HepG2 (cell line): Measurements from ENCODE around the gene C1RL. TPM values are rescaled to one million over a fixed set of nuclear protein-coding genes. Genes with fewer than 3 reads are reported as not detected.

Experiments used
- ATAC-seq: fragments of 200-7000 bp; cut with Tn5 transposase; 3 replicates; pipeline ENCODE4 v1.9.1; 2020; ENCODE audit warnings: mild to moderate bottlenecking, moderate library complexity
- BruUV-seq: library from RNA; stranded (reverse); fragments of 400-500 nt; replicated peaks from 2 replicates; lab custom pipeline; 2021; lab: Mats Ljungman, UMichigan
- CTCF ChIA-PET: fragments of 300-600 bp; formaldehyde crosslinking; extraction: SDS; loops from one replicate; lab custom pipeline; 2021; ENCODE audit warnings: low total read pairs, inconsistent platforms, low intra/inter-chr PET ratio; lab: Yijun Ruan, JAX
- POLR2A ChIA-PET: fragments of 350-600 bp; sonication (Branson Sonifier 250); formaldehyde crosslinking; loops from one replicate; lab custom pipeline; 2020; ENCODE audit warnings: antibody characterized with exemption, inconsistent platforms; lab: Yijun Ruan, JAX
- DNase-seq: peaks from one replicate; pipeline ENCODE4 v3.0.0-alpha.2; 2015; ENCODE audit warnings: low spot score
- FAIRE-seq: peaks from 3 replicates; lab custom pipeline; 2011; peaks lifted over from hg19 to GRCh38; lab: Jason Lieb, UNC
- H2AFZ ChIP-seq: one replicate; pipeline ENCODE4 v1.6.1; 2011; ENCODE audit warnings: low read length, inconsistent platforms
- H3K27ac ChIP-seq: fragments of 300-600 bp; 3 replicates; pipeline ENCODE4 v1.8.0; 2011; ENCODE audit warnings: mixed run types, mild to moderate bottlenecking, mixed read lengths, low read length, inconsistent platforms; ENCODE audit not compliant: insufficient read depth; ENCODE audit errors: extremely low read length
- H3K27me3 ChIP-seq, 2 experiments: fragments of 200-600 bp in 1 of 2; 2 replicates in 1 of 2; 3 replicates in 1 of 2; pipeline versions ENCODE4 v1.6.0 to v1.8.0; 2011; ENCODE audit warnings: low read length in 2 of 2, mild to moderate bottlenecking in 2 of 2, moderate library complexity in 2 of 2, inconsistent platforms in 1 of 2; ENCODE audit not compliant: insufficient read depth in 2 of 2, control insufficient read depth in 1 of 2
- H3K36me3 ChIP-seq, 2 experiments: fragments of 200-600 bp in 1 of 2; replicated peaks in 1 of 2; 2 replicates in 1 of 2; 3 replicates in 1 of 2; pipeline versions ENCODE4 v1.5.1 to v1.8.0; 2011; ENCODE audit warnings: low read length in 2 of 2, inconsistent platforms in 1 of 2; ENCODE audit not compliant: insufficient read depth in 2 of 2, control insufficient read depth in 1 of 2
- H3K4me1 ChIP-seq: 2 replicates; pipeline ENCODE4 v1.5.1; 2012; ENCODE audit warnings: low read length, inconsistent platforms; ENCODE audit not compliant: insufficient read depth
- H3K4me2 ChIP-seq: 2 replicates; pipeline ENCODE4 v1.6.0; 2011; ENCODE audit warnings: low read depth, low read length, inconsistent platforms
- H3K4me3 ChIP-seq, 3 experiments: fragments of 200-600 bp in 1 of 3; sonication (generic), shearing (Covaris generic) in 1 of 3; replicated peaks in 1 of 3; 2 replicates each; pipeline ENCODE4 v1.5.1; 2011 to 2016; ENCODE audit warnings: low read length in 3 of 3, inconsistent platforms in 2 of 3, low read depth in 2 of 3, mild to moderate bottlenecking in 2 of 3, control low read depth in 1 of 3, mixed read lengths in 1 of 3; ENCODE audit not compliant: insufficient read depth in 1 of 3
- H3K79me2 ChIP-seq: one replicate; pipeline ENCODE4 v1.6.1; 2011; ENCODE audit warnings: low read length, inconsistent platforms; ENCODE audit not compliant: insufficient read depth
- H3K9ac ChIP-seq: 2 replicates; pipeline ENCODE4 v1.6.0; 2011; ENCODE audit warnings: mild to moderate bottlenecking, low read depth, low read length, inconsistent platforms; ENCODE audit not compliant: insufficient read depth
- H3K9me3 ChIP-seq: 2 replicates; pipeline ENCODE4 v1.5.1; 2012; ENCODE audit warnings: mild to moderate bottlenecking, low read length
- H4K20me1 ChIP-seq: 2 replicates; pipeline ENCODE4 v1.6.0; 2011; ENCODE audit warnings: inconsistent platforms, mild to moderate bottlenecking, low read length, moderate library complexity; ENCODE audit not compliant: insufficient read depth
- CENPX ChIP-seq: sonication (generic); formaldehyde crosslinking; IDR thresholded peaks from 2 replicates; pipeline ENCODE4 v1.9.0; 2021; ENCODE audit warnings: mild to moderate bottlenecking, missing genetic modification reagents, moderate library complexity
- FOXP1 ChIP-seq, 2 experiments: fragments of 450-650 bp in 1 of 2; IDR thresholded peaks; 2 replicates each; pipeline ENCODE4 v1.6.1; 2017 to 2018; ENCODE audit warnings: antibody characterized with exemption in 1 of 2
- GLI4 ChIP-seq: sonication (generic); formaldehyde crosslinking; IDR thresholded peaks from 2 replicates; pipeline ENCODE4 v1.5.1; 2020; ENCODE audit warnings: missing genetic modification reagents, mild to moderate bottlenecking, moderate library complexity, borderline replicate concordance
- HNRNPLL ChIP-seq: fragments of 200-400 bp; formaldehyde crosslinking; IDR thresholded peaks from 2 replicates; pipeline ENCODE4 v1.6.1; 2017; ENCODE audit warnings: mild to moderate bottlenecking, low read depth, low read length; ENCODE audit not compliant: poor library complexity, severe bottlenecking
- MEIS1 ChIP-seq: sonication (generic); formaldehyde crosslinking; IDR thresholded peaks from 2 replicates; pipeline ENCODE4 v1.9.0; 2021; ENCODE audit warnings: mild to moderate bottlenecking, missing genetic modification reagents, moderate library complexity, borderline replicate concordance
- MYC ChIP-seq: sonication (generic); formaldehyde crosslinking; IDR thresholded peaks from 2 replicates; pipeline ENCODE4 v1.9.0; 2021; ENCODE audit warnings: missing genetic modification reagents, borderline replicate concordance
- NCOA5 ChIP-seq: sonication (generic); formaldehyde crosslinking; IDR thresholded peaks from 2 replicates; pipeline ENCODE4 v1.4.0; 2020; ENCODE audit warnings: missing genetic modification reagents
- ONECUT2 ChIP-seq: sonication (generic); formaldehyde crosslinking; IDR thresholded peaks from 2 replicates; pipeline ENCODE4 v1.4.0; 2020; ENCODE audit warnings: missing genetic modification reagents
- REPIN1 ChIP-seq: sonication (generic); formaldehyde crosslinking; IDR thresholded peaks from 2 replicates; pipeline ENCODE4 v1.8.0; 2022; ENCODE audit warnings: missing genetic modification reagents, low read depth, mild to moderate bottlenecking, borderline replicate concordance
- SMC3 ChIP-seq: IDR thresholded peaks from 2 replicates; pipeline ENCODE4 v1.6.1; 2011; ENCODE audit warnings: low read length, improper control_type of control experiment
- THAP11 ChIP-seq: IDR thresholded peaks from 2 replicates; pipeline ENCODE4 v1.6.1; 2016; ENCODE audit warnings: missing biosample characterization, missing genetic modification reagents
- ZBTB21 ChIP-seq: sonication (generic); formaldehyde crosslinking; IDR thresholded peaks from 2 replicates; pipeline ENCODE4 v1.4.0; 2020; ENCODE audit warnings: missing genetic modification reagents
- ZFX ChIP-seq: sonication (generic); formaldehyde crosslinking; IDR thresholded peaks from 2 replicates; pipeline ENCODE4 v1.4.0; 2020; ENCODE audit warnings: mild to moderate bottlenecking, low read depth, missing genetic modification reagents, moderate library complexity
- WGBS: methylation state at CpG from one replicate; pipeline ENCODE4 v1.1.6; 2017; ENCODE audit warnings: low lambda C conversion rate; 5-methylcytosine and 5-hydroxymethylcytosine counted together
- in situ Hi-C: cut with HindIII; loops from 2 replicates; pipeline ENCODE4 v1.10.0; 2017; ENCODE audit warnings: low pct_unique_long_range_greater_than_20kb; ENCODE audit not compliant: extremely low pct_ligation_motif_present
- intact Hi-C: fragments of 100-400 bp; cut with micrococcal nuclease; formaldehyde crosslinking; loops from one replicate; pipeline ENCODE4 v1.10.0; 2022; ENCODE audit not compliant: unreplicated experiment
- polyA plus RNA-seq, 8 experiments: library from polyadenylated mRNA; depleted of rRNA in 3 of 8; stranded (reverse) in 7 of 8; unstranded in 1 of 8; fragments of >200 nt; fragmentation: Illumina TruSeq in 4 of 8; extraction: Trizol in 4 of 8; gene quantifications; 2 replicates each; pipeline versions ENCODE4 v1.2.1 to v1.2.3, GENCODE V29; 2011 to 2016; ENCODE audit warnings: low read depth in 4 of 8, missing spikeins in 1 of 8, mixed read lengths in 1 of 8; ENCODE audit not compliant: insufficient read depth in 1 of 8
- total RNA-seq, 5 experiments: library from RNA; depleted of rRNA; stranded (reverse); fragments of >200 nt; fragmentation: Illumina TruSeq; extraction: Trizol; gene quantifications; 2 replicates each; pipeline ENCODE4 v1.2.3, GENCODE V29; 2016; ENCODE audit warnings: low read depth in 1 of 5
- TF ChIP-seq, protein P1 (sequence below): sonication (generic); formaldehyde crosslinking; conservative IDR thresholded peaks from 2 replicates; pipeline ENCODE4 v1.4.0; 2020; ENCODE audit warnings: mild to moderate bottlenecking, missing genetic modification reagents, moderate library complexity
- TF ChIP-seq, protein P2 (sequence below): sonication (generic); formaldehyde crosslinking; IDR thresholded peaks from 2 replicates; pipeline ENCODE4 v1.5.0; 2020; ENCODE audit warnings: missing genetic modification reagents
- TF ChIP-seq, protein P3 (sequence below): sonication (generic); formaldehyde crosslinking; IDR thresholded peaks from 2 replicates; pipeline ENCODE4 v1.9.0; 2022; ENCODE audit warnings: missing genetic modification reagents, mild to moderate bottlenecking, borderline replicate concordance

Gene C1RL
- total and polyA plus RNA-seq, 2 of the 13 experiments (the other 11 are each of a cell fraction or from before 2014, with no cell fraction given): 28.9 to 53.1 TPM

- ATAC-seq (no peak), DNase-seq (no peak), FAIRE-seq (peak; percentile 32)
- Histone ChIP-seq H3K4me3 (no peak overlapping the region), H3K27me3 (no peaks in the 10 kb centered on the region; a peak in 1 of 5 replicates), H2AFZ (no peak overlapping the region), H3K27ac (no peak overlapping the region), H3K4me2 (no peak overlapping the region), H3K36me3 (peaks cover 3 to 5% of the 10 kb centered on the region in 2 experiments; a peak in 4 of 5 replicates), H3K9me3 (no peaks in the 10 kb centered on the region), H4K20me1 (no peaks in the 10 kb centered on the region), H3K9ac (no peak overlapping the region; the same call in 1 of the 2 replicates), H3K79me2 (peaks cover 3% of the 10 kb centered on the region), H3K4me1 (peaks cover 27% of the 10 kb centered on the region)
- BruUV-seq: no TSS peak
- POLR2A ChIA-PET: interaction anchor here (0.8 to 2.4 kb wide), 5 partner anchors 10 to 187 kb away, joined by 3 to 12 read pairs (median 4); partner anchors contain the start of genes C12orf57, RBP5 and RNU7-1
- intact Hi-C loops (loop anchor here (1.0 to 5.0 kb wide), 2 partner anchors 53 to 186 kb away; partner anchors contain the start of genes ATN1 and C1S), in situ Hi-C loops (loop anchor here (10.0 kb wide), 2 partner anchors 49 to 169 kb away; partner anchors contain the start of genes C12orf57, C1S and RNU7-1)
- CTCF ChIA-PET: interaction anchor here (0.6 to 1.9 kb wide), 5 partner anchors 21 to 169 kb away, joined by 3 to 12 read pairs (median 4); partner anchors contain the start of genes C12orf57, C1S and RNU7-1
- 52% methylated on average over 5 of the region's 5 CpGs for WGBS
- TF ChIP-seq ZFX (CRISPR knock-in tag): no peak
- peak; percentile 66; the same call in 1 of the 2 replicates for TF ChIP-seq SMC3
- no peak for TF ChIP-seq NCOA5 (CRISPR knock-in tag)
- TF ChIP-seq, protein P1, sequence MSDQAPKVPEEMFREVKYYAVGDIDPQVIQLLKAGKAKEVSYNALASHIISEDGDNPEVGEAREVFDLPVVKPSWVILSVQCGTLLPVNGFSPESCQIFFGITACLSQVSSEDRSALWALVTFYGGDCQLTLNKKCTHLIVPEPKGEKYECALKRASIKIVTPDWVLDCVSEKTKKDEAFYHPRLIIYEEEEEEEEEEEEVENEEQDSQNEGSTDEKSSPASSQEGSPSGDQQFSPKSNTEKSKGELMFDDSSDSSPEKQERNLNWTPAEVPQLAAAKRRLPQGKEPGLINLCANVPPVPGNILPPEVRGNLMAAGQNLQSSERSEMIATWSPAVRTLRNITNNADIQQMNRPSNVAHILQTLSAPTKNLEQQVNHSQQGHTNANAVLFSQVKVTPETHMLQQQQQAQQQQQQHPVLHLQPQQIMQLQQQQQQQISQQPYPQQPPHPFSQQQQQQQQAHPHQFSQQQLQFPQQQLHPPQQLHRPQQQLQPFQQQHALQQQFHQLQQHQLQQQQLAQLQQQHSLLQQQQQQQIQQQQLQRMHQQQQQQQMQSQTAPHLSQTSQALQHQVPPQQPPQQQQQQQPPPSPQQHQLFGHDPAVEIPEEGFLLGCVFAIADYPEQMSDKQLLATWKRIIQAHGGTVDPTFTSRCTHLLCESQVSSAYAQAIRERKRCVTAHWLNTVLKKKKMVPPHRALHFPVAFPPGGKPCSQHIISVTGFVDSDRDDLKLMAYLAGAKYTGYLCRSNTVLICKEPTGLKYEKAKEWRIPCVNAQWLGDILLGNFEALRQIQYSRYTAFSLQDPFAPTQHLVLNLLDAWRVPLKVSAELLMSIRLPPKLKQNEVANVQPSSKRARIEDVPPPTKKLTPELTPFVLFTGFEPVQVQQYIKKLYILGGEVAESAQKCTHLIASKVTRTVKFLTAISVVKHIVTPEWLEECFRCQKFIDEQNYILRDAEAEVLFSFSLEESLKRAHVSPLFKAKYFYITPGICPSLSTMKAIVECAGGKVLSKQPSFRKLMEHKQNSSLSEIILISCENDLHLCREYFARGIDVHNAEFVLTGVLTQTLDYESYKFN: no peak
- TF ChIP-seq GLI4 (CRISPR knock-in tag): no peak
- no peak for TF ChIP-seq MEIS1 (CRISPR knock-in tag)
- TF ChIP-seq CENPX (CRISPR knock-in tag): no peak
- TF ChIP-seq FOXP1 (IDR thresholded peaks at IDR 0.05): no peak
- TF ChIP-seq FOXP1 (CRISPR knock-in tag; IDR thresholded peaks at IDR 0.05): no peak
- TF ChIP-seq, protein P2, sequence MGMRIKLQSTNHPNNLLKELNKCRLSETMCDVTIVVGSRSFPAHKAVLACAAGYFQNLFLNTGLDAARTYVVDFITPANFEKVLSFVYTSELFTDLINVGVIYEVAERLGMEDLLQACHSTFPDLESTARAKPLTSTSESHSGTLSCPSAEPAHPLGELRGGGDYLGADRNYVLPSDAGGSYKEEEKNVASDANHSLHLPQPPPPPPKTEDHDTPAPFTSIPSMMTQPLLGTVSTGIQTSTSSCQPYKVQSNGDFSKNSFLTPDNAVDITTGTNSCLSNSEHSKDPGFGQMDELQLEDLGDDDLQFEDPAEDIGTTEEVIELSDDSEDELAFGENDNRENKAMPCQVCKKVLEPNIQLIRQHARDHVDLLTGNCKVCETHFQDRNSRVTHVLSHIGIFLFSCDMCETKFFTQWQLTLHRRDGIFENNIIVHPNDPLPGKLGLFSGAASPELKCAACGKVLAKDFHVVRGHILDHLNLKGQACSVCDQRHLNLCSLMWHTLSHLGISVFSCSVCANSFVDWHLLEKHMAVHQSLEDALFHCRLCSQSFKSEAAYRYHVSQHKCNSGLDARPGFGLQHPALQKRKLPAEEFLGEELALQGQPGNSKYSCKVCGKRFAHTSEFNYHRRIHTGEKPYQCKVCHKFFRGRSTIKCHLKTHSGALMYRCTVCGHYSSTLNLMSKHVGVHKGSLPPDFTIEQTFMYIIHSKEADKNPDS: no peak
- no peak for TF ChIP-seq THAP11 (CRISPR knock-in tag)
- no peak for TF ChIP-seq REPIN1
- no peak for TF ChIP-seq MYC (CRISPR knock-in tag)
- no peak for TF ChIP-seq ONECUT2 (CRISPR knock-in tag)
- TF ChIP-seq, protein P3, sequence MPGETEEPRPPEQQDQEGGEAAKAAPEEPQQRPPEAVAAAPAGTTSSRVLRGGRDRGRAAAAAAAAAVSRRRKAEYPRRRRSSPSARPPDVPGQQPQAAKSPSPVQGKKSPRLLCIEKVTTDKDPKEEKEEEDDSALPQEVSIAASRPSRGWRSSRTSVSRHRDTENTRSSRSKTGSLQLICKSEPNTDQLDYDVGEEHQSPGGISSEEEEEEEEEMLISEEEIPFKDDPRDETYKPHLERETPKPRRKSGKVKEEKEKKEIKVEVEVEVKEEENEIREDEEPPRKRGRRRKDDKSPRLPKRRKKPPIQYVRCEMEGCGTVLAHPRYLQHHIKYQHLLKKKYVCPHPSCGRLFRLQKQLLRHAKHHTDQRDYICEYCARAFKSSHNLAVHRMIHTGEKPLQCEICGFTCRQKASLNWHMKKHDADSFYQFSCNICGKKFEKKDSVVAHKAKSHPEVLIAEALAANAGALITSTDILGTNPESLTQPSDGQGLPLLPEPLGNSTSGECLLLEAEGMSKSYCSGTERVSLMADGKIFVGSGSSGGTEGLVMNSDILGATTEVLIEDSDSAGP (CRISPR knock-in tag): no peak
- TF ChIP-seq HNRNPLL: no peak
- no peak for TF ChIP-seq ZBTB21 (CRISPR knock-in tag)
Measured at GRCh38 chr12:7113389-7113871, 4.4 kb upstream of the C1RL start.
